Fibroblast of the conjunctiva (primary cell): ENCODE data around the gene CDCP1.
"Not testable (repeated sequence)": the region's sequence is repeated elsewhere in the genome, so short reads cannot be mapped to it uniquely, and the experiment has no call there.

Experiments
- DNase-seq: peaks from one replicate; pipeline ENCODE4 v3.0.0-alpha.2; 2010; ENCODE audit warnings: low read depth

The CDCP1 gene

GRCh38 chr3:45054196-45054857, 91.9 kb downstream of the CDCP1 start:
- peak; percentile 94 for DNase-seq

DNA sequence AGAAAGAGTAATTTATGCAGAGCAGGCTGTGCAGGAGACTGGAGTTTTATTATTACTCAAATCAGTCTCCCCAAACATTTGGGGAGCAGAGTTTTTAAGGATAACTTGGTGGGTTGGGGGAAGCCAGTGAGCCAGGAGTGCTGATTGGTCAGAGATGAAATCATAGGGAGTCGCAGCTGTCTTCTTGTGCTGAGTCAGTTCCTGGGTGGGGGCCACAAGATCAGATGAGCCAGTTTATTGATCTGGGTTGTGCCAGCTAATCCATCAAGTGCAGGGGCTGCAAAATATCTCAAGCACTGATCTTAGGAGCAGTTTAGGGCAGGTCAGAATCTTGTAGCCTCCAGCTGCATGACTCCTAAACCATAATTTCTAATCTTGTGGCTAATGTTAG, 92.4 kb downstream of the CDCP1 start:
- not testable (repeated sequence) for DNase-seq

DNA sequence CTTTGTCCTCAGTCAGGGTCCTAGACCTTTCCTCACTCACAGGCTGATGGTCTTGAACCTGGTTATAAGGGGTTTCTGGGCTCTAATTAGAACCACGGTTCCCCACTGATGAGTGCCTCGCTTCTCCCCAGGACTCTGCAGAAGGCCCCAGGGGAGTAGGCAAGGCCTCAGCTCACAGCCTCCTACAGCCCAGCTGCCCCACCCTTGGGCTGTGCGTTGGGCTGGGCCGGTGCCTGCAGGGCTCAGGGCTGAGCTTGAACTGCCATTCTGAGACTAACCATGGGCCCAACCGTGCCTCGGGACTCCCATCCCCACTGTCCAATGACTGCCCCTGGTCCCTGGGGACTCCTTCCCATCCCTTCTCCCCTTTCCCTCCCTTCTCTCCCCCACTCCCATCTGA, 94.5 kb downstream of the CDCP1 start:
- no peak for DNase-seq

DNA sequence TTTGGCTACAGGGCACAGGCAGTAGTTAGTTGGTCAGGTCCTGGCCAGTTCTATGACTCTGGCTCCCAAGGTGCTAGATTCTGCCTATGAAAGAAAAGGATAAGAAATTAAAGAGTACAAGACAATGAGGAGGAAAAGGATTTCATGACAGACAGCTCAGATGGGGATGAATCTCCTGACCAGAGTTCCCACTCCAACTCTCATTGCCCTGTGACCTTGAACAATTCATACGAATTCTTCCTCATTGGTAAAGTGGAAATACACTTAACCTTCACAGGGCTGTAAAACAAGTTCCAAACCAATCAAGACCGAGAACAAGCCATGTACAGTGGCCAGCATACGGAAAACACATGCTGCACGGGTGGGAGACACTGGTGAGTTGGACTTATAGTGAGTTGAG, 96.4 kb downstream of the CDCP1 start:
- DNase-seq, result no peak

DNA sequence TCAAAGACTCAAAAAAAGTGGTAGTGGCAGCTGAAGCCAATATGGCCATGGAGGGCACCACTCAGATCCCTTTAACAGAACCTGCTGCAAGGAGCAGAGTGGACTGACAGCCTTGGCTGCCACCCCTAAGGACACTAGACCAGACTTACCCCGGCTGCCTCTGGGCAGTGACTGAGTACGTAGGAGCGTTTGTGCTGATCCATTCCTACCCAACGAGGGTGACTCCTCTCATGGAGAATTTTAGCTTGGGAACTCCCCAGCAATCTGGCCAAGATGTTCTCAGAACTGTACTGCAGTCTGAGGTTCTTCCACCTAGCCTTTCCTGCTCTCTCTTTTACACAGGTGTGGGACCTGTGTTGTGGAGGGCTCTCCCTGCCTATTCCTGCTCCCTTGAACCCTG, 97.9 kb downstream of the CDCP1 start:
- DNase-seq, result no peak

- peak; percentile 86 for DNase-seq
Measured at GRCh38 chr3:45043728-45044299, 102.4 kb downstream of the CDCP1 start.

- DNase-seq, result no peak
Measured at GRCh38 chr3:45042162-45042561, 104.0 kb downstream of the CDCP1 start.

DNA sequence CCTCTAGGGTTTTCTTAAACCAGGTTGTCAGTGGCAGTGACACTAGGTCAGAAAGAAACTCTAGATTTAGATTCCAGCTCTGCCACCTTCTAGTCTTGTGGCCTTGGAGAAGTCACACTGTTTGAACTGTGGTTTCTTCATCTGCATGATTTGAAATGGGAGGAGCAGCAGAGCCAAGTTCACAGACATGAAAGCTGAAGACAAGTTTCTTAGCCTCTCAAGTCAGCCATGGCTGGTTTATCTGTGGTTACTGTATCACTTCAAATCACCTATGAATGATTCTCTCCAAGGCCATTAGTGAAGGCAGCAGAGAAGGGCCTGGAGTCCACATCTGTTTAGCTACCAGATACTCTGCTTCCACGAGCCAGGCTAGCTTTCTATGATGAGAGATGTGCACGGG, 104.5 kb downstream of the CDCP1 start:
- DNase-seq, result no peak

DNA sequence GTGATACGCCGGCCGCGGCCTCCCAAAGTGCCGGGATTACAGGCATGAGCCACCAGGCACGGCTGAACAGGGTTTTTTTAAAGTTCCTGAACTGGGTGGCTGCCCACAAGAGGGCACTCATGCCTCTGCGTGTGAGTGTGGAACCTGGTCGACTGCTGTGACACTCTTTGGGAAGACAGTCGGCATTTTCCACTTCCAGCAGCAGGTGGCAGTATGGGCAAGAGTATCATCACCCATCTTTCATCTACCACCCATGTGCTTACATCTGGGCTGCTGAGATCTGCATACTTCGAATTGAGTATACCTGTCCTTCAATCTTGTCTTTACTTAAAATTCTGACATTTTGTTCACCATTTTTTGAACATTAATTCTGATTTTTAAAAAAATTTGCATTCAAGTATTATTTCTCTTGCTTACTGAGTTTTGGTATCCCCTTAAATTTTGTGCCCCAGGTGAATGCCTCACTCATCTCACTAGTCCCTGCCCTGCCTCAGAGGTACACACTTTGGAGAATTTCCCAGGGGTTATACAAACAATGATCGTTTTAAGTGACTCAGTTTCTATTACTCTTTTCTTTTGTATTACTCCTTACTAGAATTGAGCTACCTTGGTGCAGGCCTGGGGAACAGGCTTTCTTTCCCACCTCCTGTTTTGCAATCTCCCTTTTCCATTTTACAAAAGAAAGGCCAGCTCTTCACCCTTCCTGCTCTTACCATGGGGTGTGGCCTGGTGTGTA, 108.3 kb downstream of the CDCP1 start:
- peak; percentile 92 for DNase-seq

DNA sequence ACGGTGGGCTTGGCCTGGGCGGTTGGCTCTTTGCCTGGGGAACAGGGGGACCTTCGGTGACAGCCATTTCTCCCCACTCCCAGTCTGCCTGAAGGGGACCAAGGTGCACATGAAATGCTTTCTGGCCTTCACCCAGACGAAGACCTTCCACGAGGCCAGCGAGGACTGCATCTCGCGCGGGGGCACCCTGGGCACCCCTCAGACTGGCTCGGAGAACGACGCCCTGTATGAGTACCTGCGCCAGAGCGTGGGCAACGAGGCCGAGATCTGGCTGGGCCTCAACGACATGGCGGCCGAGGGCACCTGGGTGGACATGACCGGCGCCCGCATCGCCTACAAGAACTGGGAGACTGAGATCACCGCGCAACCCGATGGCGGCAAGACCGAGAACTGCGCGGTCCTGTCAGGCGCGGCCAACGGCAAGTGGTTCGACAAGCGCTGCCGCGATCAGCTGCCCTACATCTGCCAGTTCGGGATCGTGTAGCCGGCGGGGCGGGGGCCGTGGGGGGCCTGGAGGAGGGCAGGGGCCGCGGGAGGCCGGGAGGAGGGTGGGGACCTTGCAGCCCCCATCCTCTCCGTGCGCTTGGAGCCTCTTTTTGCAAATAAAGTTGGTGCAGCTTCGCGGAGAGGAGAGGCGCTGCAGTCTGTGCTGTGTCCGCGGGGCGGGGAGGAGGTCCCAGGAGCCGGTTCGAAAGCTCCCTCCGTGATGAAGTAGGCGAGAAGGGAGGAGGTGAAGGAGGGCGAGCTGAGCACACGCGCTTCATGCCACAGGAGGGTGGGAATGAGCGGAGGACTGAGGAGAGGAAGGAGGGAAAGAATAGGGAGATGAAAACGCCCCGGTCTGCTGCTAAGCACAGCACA, 110.5 kb downstream of the CDCP1 start:
- no peak for DNase-seq

GRCh38 chr3:45034612-45035252, 111.4 kb downstream of the CDCP1 start:
- DNase-seq, result no peak

GRCh38 chr3:45033791-45034190, 112.4 kb downstream of the CDCP1 start:
- no peak for DNase-seq
